HG03571 (cell line): ENCODE results near the gene ASCC1.

Experiments
- ATAC-seq: cut with Tn5 transposase; IDR thresholded peaks from one replicate; pipeline ENCODE4 v1.9.1; 2021; ENCODE audit not compliant: unreplicated experiment

ASCC1 gene

DNA sequence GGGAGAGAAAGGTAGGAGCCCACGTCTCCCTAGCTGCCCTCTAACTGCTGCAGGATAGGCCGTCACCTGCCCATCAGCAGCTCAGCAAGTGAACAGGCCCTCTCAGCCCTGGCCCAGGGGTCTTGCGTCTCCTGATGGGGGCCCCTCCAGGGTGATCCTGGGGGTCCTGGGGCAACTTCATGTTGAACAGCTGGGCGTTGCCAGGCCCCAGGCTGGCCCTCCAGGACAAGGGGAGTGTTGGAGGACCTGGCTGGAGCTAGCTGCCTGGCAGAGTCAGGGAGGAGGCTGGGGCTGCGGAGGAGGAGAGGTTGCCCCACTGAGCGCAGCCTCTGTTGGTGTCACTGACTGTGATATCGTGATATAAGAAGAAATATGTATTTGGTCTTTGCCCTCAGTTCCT, 162.4 kb downstream of the ASCC1 start:
- ATAC-seq = no peak

DNA sequence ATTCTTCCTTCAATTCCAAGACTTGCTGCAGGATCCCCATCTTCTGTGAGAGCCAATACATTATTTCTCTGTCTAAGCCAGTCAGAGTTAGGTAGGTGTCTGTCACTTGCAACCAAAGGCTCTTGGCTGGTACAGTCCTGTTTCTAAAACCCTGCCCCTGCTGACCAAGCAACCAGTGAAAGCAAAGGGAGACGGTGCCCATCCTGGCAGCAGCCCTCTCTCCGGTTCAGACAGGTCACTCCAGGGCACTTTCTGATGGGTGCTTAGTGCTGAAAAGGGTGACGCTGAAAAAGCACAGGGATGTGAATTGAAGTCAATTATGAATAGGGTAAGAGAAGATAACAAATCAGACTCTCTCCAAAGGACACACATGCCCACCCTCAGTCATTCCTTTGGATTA, 165.2 kb downstream of the ASCC1 start:
- no peak for ATAC-seq

DNA sequence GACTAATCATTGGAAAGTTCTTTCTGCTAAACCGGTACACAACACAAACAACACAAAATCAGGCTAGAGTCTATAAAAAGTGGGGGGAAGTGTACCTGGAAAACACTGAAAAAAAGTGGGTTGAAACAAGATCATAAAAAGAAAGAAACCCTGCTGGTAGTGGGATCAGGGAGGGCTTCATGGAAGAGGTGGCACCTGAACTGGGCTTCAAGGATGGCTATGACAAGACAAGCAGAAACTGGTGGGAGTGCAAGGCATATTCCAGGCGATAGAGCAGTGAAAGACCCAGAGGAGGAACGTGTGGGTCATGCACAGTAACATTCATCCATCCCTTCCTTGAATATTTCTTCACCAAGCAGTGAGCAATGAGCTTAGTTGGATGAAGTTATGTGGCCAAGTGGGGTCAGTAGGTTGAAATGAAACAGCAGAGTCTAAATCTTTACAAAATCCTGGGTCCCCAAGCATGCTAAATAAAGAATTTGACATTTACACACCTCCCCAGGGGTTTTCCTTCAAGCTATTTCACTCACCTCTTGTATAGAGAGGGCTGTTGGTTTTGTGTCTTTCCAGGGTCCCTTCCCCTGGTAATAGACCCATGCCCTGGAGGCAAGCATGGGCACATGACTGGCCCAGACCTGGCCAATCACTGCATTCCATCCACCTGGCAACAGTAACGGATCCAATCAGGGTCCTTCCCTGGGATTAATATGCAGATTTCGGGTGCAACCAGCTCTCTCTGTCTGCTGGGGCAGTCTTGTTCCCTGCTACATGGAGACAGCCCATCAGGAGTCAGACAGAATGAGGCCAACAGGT, 165.9 kb downstream of the ASCC1 start:
- ATAC-seq = no peak

DNA sequence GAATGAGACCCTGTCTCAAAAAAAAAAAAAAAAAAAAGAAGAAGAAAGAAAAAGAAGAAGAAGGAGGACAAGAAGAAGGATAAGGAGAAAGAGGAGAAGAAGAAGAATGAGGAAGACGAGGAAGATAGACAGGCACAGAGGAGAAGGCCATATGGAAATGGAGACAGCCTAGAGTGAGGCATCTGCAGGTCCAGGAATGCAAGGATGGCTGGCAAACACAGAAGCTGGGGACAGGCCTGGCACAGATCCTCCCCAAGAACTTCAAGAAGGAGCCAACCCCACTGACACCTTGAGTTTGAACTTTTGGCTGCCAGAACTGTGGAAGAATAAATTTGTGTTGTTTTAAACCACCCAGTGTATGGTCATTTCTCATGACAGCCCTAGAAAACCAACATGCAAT, 166.6 kb downstream of the ASCC1 start:
- ATAC-seq = no peak

- peak; percentile 55 for ATAC-seq
Observed at GRCh38 chr10:72048450-72049124, 167.5 kb downstream of the ASCC1 start.
